Right lobe of liver (tissue), 6 donors: ENCODE measurements around the gene CHST8. TPM values are rescaled to one million over a fixed set of nuclear protein-coding genes. Genes with fewer than 3 reads are reported as not detected.

Experiments
- ATAC-seq, 4 donors: fragments of 200-7000 bp; cut with Tn5 transposase; one replicate each; pipeline ENCODE4 v1.9.1; 2020; ENCODE audit warnings: mild to moderate bottlenecking in 4 of 4, moderate library complexity in 4 of 4
- DNase-seq, 3 donors: peaks; one replicate each; pipeline ENCODE4 v3.0.0-alpha.2; 2020
- H3K27ac ChIP-seq, 3 donors: fragments of 200-600 bp; one replicate each; pipeline ENCODE4 v1.8.0; 2022
- H3K27me3 ChIP-seq, 2 donors: fragments of 200-600 bp; one replicate each; pipeline ENCODE4 v1.8.0; 2022
- H3K36me3 ChIP-seq, 4 donors: fragments of 200-600 bp; sonication (generic) in 1 of 4; one replicate each; pipeline versions ENCODE4 v1.5.1 to v1.8.0; 2017 to 2022; ENCODE audit warnings: control low read depth in 1 of 4
- H3K4me1 ChIP-seq, 4 donors: fragments of 200-600 bp; sonication (generic) in 1 of 4; one replicate each; pipeline versions ENCODE4 v1.5.1 to v1.8.0; 2017 to 2022; ENCODE audit warnings: control low read depth in 1 of 4
- H3K4me3 ChIP-seq, 3 donors: fragments of 200-600 bp; one replicate each; pipeline ENCODE4 v1.8.0; 2022
- H3K9me3 ChIP-seq, 4 donors: fragments of 200-600 bp; sonication (generic) in 1 of 4; one replicate each; pipeline versions ENCODE4 v1.5.1 to v1.8.0; 2017 to 2022; ENCODE audit warnings: control low read depth in 1 of 4
- CTCF ChIP-seq, 4 donors: fragments of 200-600 bp in 3 of 4; fragments of 450-650 bp in 1 of 4; IDR thresholded peaks; one replicate each; pipeline versions ENCODE4 v1.5.1 to v1.8.0; 2016 to 2022; ENCODE audit warnings: antibody characterized with exemption in 4 of 4, mild to moderate bottlenecking in 2 of 4
- POLR2A ChIP-seq: fragments of 450-650 bp; IDR thresholded peaks from one replicate; pipeline ENCODE4 v1.6.1; 2017; ENCODE audit warnings: antibody characterized with exemption, mild to moderate bottlenecking
- WGBS: methylation state at CpG from one replicate; pipeline ENCODE4 v1.1.6; 2018; ENCODE audit warnings: low coverage, low lambda C conversion rate; ENCODE audit not compliant: insufficient coverage; ENCODE audit errors: missing lambda C conversion rate; 5-methylcytosine and 5-hydroxymethylcytosine counted together
- intact Hi-C, 2 donors: fragments of 100-400 bp; cut with DNase I; formaldehyde crosslinking; loops; one replicate each; pipeline versions ENCODE4 v1.11.2 to v1.14.1; 2022
- total RNA-seq, 6 experiments: library from RNA; depleted of rRNA in 2 of 6; stranded (reverse); fragments of >200 nt in 2 of 6; fragmentation: NEBNext Ultra II Directional in 3 of 6; extraction: Animal tissue kit (Norgen Biotek cat#: 25700) in 3 of 6; gene quantifications; one replicate each; pipeline versions ENCODE4 v1.1.0 to v1.2.4, GENCODE V29; 2016 to 2023
- donor health status: DM: no; HTN: yes; CAD: no.
- donor health status: DM: no; HTN: no; CAD: no.
- donor health status: DM: no; HTN: no; CAD: no.
- donor health status: DM: no; HTN: yes; CAD: no.
- donor health status: DM: no; HTN: yes; CAD: no.

CHST8 gene
- total RNA-seq, 6 experiments from 2014 or later, result 0.12 to 0.19 TPM; not detected in 4

GRCh38 chr19:33759356-33759755, 137.6 kb downstream of the CHST8 start:
- H3K9me3 ChIP-seq, result no peaks in the 10 kb centered on the region
- intact Hi-C loops, result no loop called here
- H3K27ac ChIP-seq, result no peak overlapping the region
- H3K4me1 ChIP-seq, result no peaks in the 10 kb centered on the region
- no peak overlapping the region for H3K4me3 ChIP-seq
- TF ChIP-seq CTCF (IDR thresholded peaks at IDR 0.05) (no peak), POLR2A (no peak)
- DNase-seq, result no peak
- no peak for ATAC-seq
- WGBS, result 100% methylated on average over 3 of the region's 7 CpGs
- no peaks in the 10 kb centered on the region for H3K27me3 ChIP-seq
- H3K36me3 ChIP-seq, result no peaks in the 10 kb centered on the region

- Histone ChIP-seq H3K4me1 (no peaks in the 10 kb centered on the region), H3K9me3 (no peaks in the 10 kb centered on the region), H3K27me3 (no peaks in the 10 kb centered on the region), H3K4me3 (no peak overlapping the region), H3K27ac (no peak overlapping the region), H3K36me3 (no peaks in the 10 kb centered on the region)
- TF ChIP-seq POLR2A (no peak), CTCF (IDR thresholded peaks at IDR 0.05) (no peak)
- intact Hi-C loops, result no loop called here
- no peak for ATAC-seq
- WGBS, result 77% methylated on average over 3 of the region's 11 CpGs
- DNase-seq, result no peak
These were observed 142.0 kb downstream of the CHST8 start for GRCh38 chr19:33763633-33764371.

- no peak for DNase-seq
- Histone ChIP-seq H3K27me3 (no peaks in the 10 kb centered on the region), H3K36me3 (no peaks in the 10 kb centered on the region), H3K4me1 (no peaks in the 10 kb centered on the region), H3K4me3 (no peak overlapping the region), H3K9me3 (no peaks in the 10 kb centered on the region), H3K27ac (no peak overlapping the region)
- WGBS, result 61% methylated on average over 7 of the region's 13 CpGs
- TF ChIP-seq CTCF (IDR thresholded peaks at IDR 0.05) (no peak), POLR2A (no peak)
- ATAC-seq, result no peak
- intact Hi-C loops, result loop anchor here in 1 of 2 donors (5.0 kb wide), 1 partner anchor 529 kb away; no protein-coding TSS in a partner anchor
These were observed 144.9 kb downstream of the CHST8 start for GRCh38 chr19:33766623-33767022.

- WGBS, result 34% methylated on average over 7 of the region's 9 CpGs
- intact Hi-C loops, result loop anchor here in 1 of 2 donors (5.0 kb wide), 1 partner anchor 531 kb away; no protein-coding TSS in a partner anchor
- no peak for DNase-seq
- TF ChIP-seq POLR2A (no peak), CTCF (IDR thresholded peaks at IDR 0.05) (no peak)
- H3K27me3 ChIP-seq, result no peaks in the 10 kb centered on the region
- H3K4me3 ChIP-seq, result no peak overlapping the region
- no peak overlapping the region for H3K27ac ChIP-seq
- H3K4me1 ChIP-seq, result no peaks in the 10 kb centered on the region
- no peaks in the 10 kb centered on the region for H3K9me3 ChIP-seq
- H3K36me3 ChIP-seq, result no peaks in the 10 kb centered on the region
- ATAC-seq, result no peak
These were observed 146.2 kb downstream of the CHST8 start for GRCh38 chr19:33767898-33768413.
